Measurements from ENCODE around the gene GALR2. TPM values are rescaled to one million over a fixed set of nuclear protein-coding genes. Genes with fewer than 3 reads are reported as not detected.
"Not testable (repeated sequence)": the region's sequence is repeated elsewhere in the genome, so short reads cannot be mapped to it uniquely, and the experiment has no call there.

The GALR2 gene
- 1 to 10 TPM; 2.5 to 2.7 TPM for total RNA-seq

DNA sequence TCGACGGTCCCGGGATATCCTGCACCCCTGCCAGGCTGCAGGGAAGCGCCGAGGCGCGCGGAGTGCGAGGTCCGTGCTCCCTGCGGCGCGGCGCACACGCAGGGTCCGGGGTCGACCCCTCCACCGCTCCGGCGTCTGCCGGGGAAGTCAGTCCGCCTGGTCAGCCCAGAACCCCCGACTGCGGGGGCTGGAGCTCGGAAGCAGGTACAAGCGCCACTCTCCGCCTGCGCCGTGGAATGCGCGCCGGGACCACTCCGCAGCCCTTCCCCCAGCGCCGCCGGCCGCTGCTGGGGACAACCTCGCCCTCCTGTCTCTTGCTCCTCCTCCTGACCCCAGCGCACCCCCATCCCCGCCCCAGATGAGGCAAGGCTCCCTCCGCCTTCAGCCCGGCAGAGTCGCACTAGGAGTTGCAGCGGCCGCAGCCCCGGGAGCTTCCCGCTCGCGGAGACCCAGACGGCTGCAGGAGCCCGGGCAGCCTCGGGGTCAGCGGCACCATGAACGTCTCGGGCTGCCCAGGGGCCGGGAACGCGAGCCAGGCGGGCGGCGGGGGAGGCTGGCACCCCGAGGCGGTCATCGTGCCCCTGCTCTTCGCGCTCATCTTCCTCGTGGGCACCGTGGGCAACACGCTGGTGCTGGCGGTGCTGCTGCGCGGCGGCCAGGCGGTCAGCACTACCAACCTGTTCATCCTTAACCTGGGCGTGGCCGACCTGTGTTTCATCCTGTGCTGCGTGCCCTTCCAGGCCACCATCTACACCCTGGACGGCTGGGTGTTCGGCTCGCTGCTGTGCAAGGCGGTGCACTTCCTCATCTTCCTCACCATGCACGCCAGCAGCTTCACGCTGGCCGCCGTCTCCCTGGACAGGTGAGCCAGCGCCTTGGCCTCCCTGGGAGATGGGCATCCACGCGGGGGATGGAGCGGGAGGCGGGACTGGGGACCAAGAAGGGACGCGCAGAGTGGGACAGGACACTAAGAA, at the start of gene GALR2:
Gene GALR2 (plus strand): TSS at position 392 of the 974 bp plus-strand sequence. CDS start 103 bp downstream, at position 495.
- H3K4me3 Mint-ChIP-seq: peak within 1 kb of the TSS; percentile 49
- H3K27me3 Mint-ChIP-seq: peaks cover 54% of the 10 kb centered on the region
- H3K9me3 Mint-ChIP-seq: no peaks in the 10 kb centered on the region
- H3K27ac Mint-ChIP-seq: no peak within 1 kb of the TSS
- no peak for DNase-seq
- H3K36me3 Mint-ChIP-seq: peaks cover 8% of the 10 kb centered on the region
- peaks cover 47% of the 10 kb centered on the region for H3K4me1 Mint-ChIP-seq

DNA sequence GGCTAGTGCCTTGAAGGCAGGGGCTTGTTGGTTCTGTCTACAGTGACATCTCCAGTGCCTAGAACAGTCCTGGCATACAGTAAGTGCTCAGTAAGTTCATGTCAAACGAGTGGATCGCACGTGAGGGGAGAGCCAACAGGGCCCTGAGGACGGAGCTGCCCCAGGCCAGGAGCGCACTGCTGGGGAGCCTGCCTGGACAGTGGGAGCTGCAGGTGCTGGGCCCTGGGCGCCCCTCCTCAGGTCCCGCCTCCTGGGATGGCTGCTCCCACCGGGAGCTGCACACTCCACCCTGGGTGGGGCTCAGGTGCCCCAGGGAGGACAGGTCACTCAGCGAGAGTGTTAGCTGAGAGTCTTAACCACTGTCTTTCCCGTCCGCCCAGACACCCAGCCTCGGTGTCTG, 49.3 kb upstream of the GALR2 start:
- H3K36me3 Mint-ChIP-seq: no peaks in the 10 kb centered on the region
- H3K4me1 Mint-ChIP-seq: peaks cover 22% of the 10 kb centered on the region
- H3K4me3 Mint-ChIP-seq: no peak overlapping the region
- no peaks in the 10 kb centered on the region for H3K27me3 Mint-ChIP-seq
- H3K27ac Mint-ChIP-seq: no peak overlapping the region
- H3K9me3 Mint-ChIP-seq: no peaks in the 10 kb centered on the region
- no peak for DNase-seq

DNA sequence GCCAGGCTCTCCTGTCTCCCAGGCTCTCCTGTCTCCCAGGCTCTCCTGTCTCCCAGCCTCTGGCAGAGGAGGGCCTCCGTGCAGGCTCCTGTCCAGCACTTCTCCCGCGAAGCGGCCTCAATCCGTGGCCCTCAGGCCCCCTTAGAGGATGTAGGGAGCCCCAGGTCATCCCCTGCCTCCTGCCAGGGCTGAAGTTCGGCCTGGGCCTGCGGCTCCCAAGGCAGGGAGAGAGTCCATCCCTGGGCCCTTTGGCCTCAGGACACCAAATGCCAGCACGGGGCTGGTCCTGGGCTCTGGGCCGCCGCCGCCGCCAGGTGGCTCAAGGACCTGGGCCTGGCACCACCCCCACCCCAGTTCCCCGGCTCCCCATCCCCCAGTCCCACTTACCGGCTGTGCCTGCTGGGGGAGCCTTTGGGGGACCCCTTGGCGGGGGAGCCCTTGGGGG, 47.8 kb upstream of the GALR2 start:
- no peaks in the 10 kb centered on the region for H3K9me3 Mint-ChIP-seq
- peaks cover 25% of the 10 kb centered on the region for H3K4me1 Mint-ChIP-seq
- DNase-seq: no peak
- H3K36me3 Mint-ChIP-seq: no peaks in the 10 kb centered on the region
- H3K27ac Mint-ChIP-seq: no peak overlapping the region
- H3K4me3 Mint-ChIP-seq: no peak overlapping the region
- no peaks in the 10 kb centered on the region for H3K27me3 Mint-ChIP-seq

DNA sequence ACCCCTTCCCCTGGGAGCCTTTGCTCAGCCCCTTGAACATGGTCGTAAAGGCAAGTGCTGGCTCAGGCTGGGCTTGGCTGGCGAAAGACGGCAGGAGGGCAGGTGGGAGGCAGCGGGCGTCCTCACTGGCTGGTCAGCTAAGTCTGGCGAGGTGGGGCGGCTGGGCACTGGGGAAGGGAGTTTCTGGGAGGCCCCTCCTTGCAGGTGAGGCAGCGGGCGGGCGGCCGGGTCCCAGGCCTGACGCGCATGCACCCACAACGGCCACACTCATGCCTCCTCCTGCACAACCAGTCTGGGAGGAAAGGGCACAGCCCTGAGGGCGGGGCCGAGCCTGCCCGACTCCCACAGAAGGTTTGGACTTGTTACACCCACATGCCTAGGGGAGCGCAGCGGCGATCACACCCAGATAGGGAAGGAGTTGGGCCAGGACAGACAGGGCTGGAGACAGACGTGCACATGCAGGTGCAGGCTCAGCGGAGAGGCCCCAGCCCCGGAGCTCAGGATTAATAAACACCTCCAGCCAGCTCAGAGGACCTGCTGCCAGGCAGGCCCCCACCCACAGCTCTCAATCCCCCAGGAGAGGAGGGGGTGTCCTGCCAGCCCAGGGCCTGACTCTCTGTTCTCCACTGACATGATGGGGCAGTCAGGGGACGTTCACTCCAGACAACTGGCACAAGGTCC, 47.3 kb upstream of the GALR2 start, which contains the start of gene EVPL:
Gene EVPL (minus strand): TSS at position 148 of the 681 bp plus-strand sequence. CDS start 108 bp downstream, at position 40.
- H3K4me3 Mint-ChIP-seq: no peak within 1 kb of the TSS
- no peak within 1 kb of the TSS for H3K27ac Mint-ChIP-seq
- no peak for DNase-seq
- H3K4me1 Mint-ChIP-seq: peaks cover 26% of the 10 kb centered on the region
- no peaks in the 10 kb centered on the region for H3K9me3 Mint-ChIP-seq
- H3K27me3 Mint-ChIP-seq: no peaks in the 10 kb centered on the region
- H3K36me3 Mint-ChIP-seq: no peaks in the 10 kb centered on the region

DNA sequence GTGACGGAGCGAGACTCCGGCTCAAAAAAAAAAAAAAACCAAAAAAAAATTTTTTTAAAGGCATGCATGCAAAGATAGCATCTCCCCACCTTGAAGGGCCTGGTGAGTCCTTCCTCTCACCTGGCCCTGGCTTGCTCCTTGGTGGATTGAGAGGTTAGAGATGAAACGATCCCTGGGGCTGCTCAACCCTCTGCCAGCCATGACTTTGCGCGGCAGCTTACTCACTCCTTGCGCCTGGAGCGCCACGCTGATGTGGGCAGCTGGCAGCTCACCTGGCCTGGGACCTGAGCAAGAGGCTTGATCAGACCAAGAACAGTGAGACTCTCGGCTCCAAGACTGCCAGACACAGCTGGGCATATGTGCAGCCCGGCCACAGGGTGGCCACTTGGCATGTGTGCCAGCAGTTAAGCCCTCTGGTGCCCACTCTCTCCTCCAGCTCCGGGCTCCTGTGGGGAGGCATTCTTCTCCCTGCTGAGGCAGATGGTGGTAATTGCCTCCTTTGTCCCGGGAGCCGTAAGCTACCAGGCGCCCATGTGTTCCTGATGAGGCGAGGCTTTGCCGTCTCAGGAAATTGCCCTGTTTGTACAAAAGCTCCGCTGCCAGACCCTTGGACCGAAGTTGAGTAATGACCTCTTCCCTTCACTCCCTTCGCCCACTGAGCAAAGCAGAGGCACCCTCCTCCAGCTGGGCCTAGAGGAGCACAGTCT, 42.4 kb upstream of the GALR2 start:
- Mint-ChIP-seq H3K27ac (no peak overlapping the region), H3K9me3 (no peaks in the 10 kb centered on the region), H3K27me3 (no peaks in the 10 kb centered on the region), H3K4me3 (no peak overlapping the region), H3K4me1 (peaks cover 27% of the 10 kb centered on the region), H3K36me3 (peaks cover 3% of the 10 kb centered on the region)
- no peak for DNase-seq

DNA sequence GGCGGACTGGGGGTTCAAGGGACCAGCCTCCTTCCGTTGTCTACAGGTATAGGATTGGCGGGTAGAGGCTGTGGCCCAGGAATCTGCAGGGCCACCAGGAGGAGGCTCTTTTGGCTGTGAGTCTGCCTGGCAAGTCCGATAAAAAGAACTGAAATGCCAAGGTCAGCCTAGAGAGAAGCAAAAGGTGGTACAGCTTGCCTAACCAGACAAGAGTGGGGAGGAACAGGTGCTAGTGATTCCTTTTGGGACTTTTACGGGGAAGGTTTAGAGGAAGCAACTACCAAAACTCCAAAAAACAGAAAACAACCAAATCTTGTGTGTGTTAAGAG, 41.8 kb upstream of the GALR2 start:
- H3K9me3 Mint-ChIP-seq: no peaks in the 10 kb centered on the region
- no peak overlapping the region for H3K4me3 Mint-ChIP-seq
- no peaks in the 10 kb centered on the region for H3K27me3 Mint-ChIP-seq
- H3K4me1 Mint-ChIP-seq: peaks cover 29% of the 10 kb centered on the region
- peaks cover 3% of the 10 kb centered on the region for H3K36me3 Mint-ChIP-seq
- no peak for DNase-seq
- no peak overlapping the region for H3K27ac Mint-ChIP-seq

GRCh38 chr17:76033139-76033538, 41.4 kb upstream of the GALR2 start:
- Mint-ChIP-seq H3K9me3 (no peaks in the 10 kb centered on the region), H3K36me3 (peaks cover 3% of the 10 kb centered on the region), H3K4me3 (no peak overlapping the region), H3K27ac (no peak overlapping the region), H3K27me3 (no peaks in the 10 kb centered on the region), H3K4me1 (peaks cover 29% of the 10 kb centered on the region)
- no peak for DNase-seq

DNA sequence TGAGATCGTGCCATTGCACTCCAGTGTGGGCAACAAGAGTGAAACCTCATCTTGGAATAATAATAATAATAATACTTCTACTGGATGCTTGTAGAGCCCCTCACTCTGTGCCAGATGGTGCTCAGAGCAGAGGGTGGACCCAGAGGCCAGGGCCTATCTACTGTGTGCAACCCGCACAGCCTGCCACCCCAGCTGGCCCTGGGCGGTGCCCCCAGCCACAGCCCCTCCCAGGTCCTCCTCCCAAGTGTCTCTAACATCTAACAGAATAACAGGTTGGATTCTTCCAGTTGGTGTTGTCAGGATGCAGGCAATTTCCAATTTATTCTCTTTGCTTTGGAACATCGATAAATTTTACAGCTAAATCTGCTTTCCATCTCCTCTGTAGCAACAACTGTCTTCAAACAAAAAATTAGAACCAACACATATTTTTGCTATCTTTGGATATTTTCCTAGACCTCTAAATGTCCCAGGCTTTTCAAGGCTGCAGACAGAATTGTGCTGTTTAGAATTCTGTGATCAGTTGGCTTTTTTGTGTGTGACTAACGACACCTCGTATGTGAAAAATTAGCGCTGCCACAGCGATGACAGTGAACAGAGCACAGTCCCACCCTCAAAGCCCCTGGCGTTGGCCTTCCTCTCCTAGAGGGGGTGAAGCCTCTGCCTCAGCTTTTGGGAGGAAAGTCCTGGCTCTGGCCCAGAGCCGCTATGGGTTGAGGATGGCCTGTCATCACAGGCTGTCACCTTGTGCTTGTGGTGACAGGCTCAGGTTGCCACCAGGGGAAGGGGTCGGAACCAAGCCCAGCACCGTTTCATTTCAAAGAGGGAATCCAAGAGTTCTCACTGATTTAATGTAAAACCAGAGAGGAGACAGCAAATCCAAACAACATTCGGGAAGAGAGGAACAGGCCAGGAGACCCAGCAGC, 39.9 kb upstream of the GALR2 start:
- Mint-ChIP-seq H3K27me3 (no peaks in the 10 kb centered on the region), H3K4me1 (peaks cover 18% of the 10 kb centered on the region), H3K27ac (no peak overlapping the region), H3K9me3 (no peaks in the 10 kb centered on the region), H3K4me3 (no peak overlapping the region), H3K36me3 (peaks cover 8% of the 10 kb centered on the region)
- DNase-seq: no peak

DNA sequence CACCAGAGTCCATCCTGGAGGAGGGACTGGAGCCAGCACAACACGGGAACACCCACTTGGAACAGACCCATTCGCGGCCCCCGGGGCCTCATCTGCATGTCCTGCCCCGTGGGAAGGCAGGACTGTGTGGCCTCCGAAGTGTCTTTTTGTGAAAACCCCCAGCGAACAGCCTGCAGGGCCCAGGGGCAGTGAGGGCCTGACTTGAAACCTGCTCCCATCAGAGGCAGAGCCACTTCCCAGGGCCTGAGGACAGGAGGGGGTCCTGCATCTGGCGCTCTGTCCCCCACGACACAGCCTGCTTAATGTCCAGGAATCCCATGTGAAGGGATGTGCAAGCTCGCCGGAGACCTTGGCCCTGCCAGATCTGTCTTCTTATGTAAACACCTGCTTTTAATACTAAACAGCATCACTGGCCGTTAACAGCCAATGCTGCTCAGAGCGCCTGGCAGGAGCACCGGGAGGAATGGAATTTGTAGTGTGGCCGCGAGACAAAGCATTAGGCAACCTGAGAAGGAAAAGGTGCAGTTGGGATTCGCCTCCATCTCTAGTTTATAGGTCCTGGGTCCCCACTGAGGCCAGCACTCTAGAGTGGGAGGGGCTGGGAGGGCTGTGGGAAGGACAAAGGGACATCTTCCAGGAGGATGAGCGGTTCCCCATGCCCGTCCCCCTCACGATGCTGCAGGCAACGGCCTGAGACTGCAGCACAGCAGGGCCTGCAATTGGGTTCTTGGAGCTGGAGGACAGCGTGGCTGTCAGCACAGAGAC, 37.9 kb upstream of the GALR2 start:
- Mint-ChIP-seq H3K27ac (no peak overlapping the region), H3K4me1 (peaks cover 12% of the 10 kb centered on the region)
- no peak for DNase-seq

GRCh38 chr17:76038050-76038449, 36.5 kb upstream of the GALR2 start:
- H3K36me3 Mint-ChIP-seq: peaks cover 14% of the 10 kb centered on the region
- no peak overlapping the region for H3K4me3 Mint-ChIP-seq
- no peaks in the 10 kb centered on the region for H3K27me3 Mint-ChIP-seq
- peaks cover 10% of the 10 kb centered on the region for H3K4me1 Mint-ChIP-seq
- H3K27ac Mint-ChIP-seq: peak overlapping the region; percentile 59
- H3K9me3 Mint-ChIP-seq: no peaks in the 10 kb centered on the region
- no peak for DNase-seq

More for the DNA sequence above, 37.9 kb upstream of the GALR2 start:
- Mint-ChIP-seq H3K9me3 (no peaks in the 10 kb centered on the region), H3K4me3 (no peak overlapping the region), H3K36me3 (peaks cover 12% of the 10 kb centered on the region), H3K27me3 (no peaks in the 10 kb centered on the region)

- H3K4me3 Mint-ChIP-seq: no peak overlapping the region
- H3K4me1 Mint-ChIP-seq: peaks cover 6% of the 10 kb centered on the region
- H3K36me3 Mint-ChIP-seq: peaks cover 20% of the 10 kb centered on the region
- no peak for DNase-seq
- no peaks in the 10 kb centered on the region for H3K27me3 Mint-ChIP-seq
- H3K9me3 Mint-ChIP-seq: no peaks in the 10 kb centered on the region
- peak overlapping the region; percentile 17 for H3K27ac Mint-ChIP-seq
These were observed 35.5 kb upstream of the GALR2 start for GRCh38 chr17:76039121-76039520.

- H3K27me3 Mint-ChIP-seq: no peaks in the 10 kb centered on the region
- H3K36me3 Mint-ChIP-seq: peaks cover 25% of the 10 kb centered on the region
- H3K27ac Mint-ChIP-seq: no peak overlapping the region
- H3K4me1 Mint-ChIP-seq: peaks cover 4% of the 10 kb centered on the region
- H3K9me3 Mint-ChIP-seq: no peaks in the 10 kb centered on the region
- no peak overlapping the region for H3K4me3 Mint-ChIP-seq
- DNase-seq: no peak
These were observed 34.2 kb upstream of the GALR2 start for GRCh38 chr17:76040376-76040775.

DNA sequence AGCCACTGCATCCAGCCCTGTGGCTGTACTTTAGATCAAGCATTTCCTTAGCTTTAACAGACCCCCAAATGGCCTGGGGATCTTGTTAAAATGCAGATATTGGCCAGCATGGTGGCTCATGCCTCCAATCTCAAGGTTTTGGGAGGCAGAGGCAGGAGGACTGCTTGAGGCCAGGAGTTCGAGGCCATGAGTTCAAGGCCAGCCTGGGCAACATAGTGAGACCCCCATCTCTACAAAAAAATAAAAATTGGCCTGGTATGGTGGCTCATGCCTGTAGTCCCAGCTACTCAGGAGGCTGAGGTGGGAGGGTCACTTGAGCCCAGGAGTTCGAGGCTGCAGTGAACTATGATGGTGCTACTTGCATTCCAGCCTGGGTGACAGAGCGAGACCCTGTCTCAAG, 31.7 kb upstream of the GALR2 start:
- H3K4me3 Mint-ChIP-seq, H3K9me3 Mint-ChIP-seq, H3K27me3 Mint-ChIP-seq, H3K27ac Mint-ChIP-seq, DNase-seq, H3K4me1 Mint-ChIP-seq: not testable (repeated sequence)
- H3K36me3 Mint-ChIP-seq: peaks cover 26% of the 10 kb centered on the region

Data from activated naive CD8-positive, alpha-beta T cell treated with anti-CD3 and anti-CD28 coated beads for 36 hours (primary cell).